ENCODE results near the gene SERPINA5.
"Not testable (repeated sequence)": the region's sequence is repeated elsewhere in the genome, so short reads cannot be mapped to it uniquely, and the experiment has no call there.

SERPINA5 gene

DNA sequence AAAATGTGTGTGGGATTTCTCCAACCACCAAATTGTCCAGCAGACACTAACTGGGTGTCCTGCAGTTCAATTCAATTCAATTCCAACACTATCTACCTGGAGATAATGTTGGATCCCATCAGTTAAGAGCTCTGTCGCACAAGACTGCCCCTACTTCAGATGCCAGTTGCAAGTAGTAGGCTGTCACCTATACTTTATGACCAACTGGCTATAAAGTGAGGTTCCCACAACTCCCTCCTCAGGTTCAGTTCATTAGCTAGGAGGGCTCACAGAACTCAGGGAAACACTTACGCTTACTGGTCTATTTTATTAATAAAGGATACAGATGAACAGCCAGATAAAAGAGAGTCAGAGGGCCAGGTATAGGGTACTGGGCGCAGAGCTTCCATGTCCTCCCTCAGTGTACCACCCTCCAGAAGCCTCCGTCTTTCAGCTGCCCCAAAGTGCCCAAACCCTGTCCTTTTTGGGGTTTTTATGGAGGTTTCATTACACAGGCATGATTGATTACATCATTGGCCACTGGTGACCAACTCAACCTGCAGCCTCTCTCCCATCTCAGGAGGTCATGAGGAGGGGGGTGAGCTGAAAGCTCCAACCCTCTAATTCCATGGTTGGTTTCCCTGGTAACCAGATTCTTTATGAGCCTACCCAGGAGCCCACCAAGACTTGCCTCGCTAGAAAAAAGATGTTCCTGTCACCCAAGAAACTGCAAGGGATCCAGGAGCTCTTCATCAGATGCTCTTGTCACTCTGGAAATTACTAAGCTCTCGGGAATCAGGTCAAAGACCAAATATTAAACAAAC, 7.5 kb upstream of the SERPINA5 start:
- H3K4me2 ChIP-seq (ENCODE audit: low read depth, low read length) = no peak overlapping the region
- DNase-seq = no peak
- H3K36me3 ChIP-seq (replicated peaks; ENCODE audit: insufficient read depth, low read length) = no peaks in the 10 kb centered on the region
- H4K20me1 ChIP-seq (ENCODE audit: insufficient read depth, low read length) = no peaks in the 10 kb centered on the region
- H3K27me3 ChIP-seq (replicated peaks; ENCODE audit: insufficient read depth, low read length) = no peaks in the 10 kb centered on the region
- H3K4me3 ChIP-seq (ENCODE audit: low read length) = no peak overlapping the region
- no peaks in the 10 kb centered on the region for H3K4me1 ChIP-seq (ENCODE audit: low read length)
- H3K9me2 ChIP-seq (replicated peaks; ENCODE audit: insufficient read depth, low read length) = no peaks in the 10 kb centered on the region
- H3K79me2 ChIP-seq (ENCODE audit: low read length) = no peaks in the 10 kb centered on the region
- no peak overlapping the region for H2AFZ ChIP-seq (ENCODE audit: low read length)
- TF ChIP-seq, protein P1, sequence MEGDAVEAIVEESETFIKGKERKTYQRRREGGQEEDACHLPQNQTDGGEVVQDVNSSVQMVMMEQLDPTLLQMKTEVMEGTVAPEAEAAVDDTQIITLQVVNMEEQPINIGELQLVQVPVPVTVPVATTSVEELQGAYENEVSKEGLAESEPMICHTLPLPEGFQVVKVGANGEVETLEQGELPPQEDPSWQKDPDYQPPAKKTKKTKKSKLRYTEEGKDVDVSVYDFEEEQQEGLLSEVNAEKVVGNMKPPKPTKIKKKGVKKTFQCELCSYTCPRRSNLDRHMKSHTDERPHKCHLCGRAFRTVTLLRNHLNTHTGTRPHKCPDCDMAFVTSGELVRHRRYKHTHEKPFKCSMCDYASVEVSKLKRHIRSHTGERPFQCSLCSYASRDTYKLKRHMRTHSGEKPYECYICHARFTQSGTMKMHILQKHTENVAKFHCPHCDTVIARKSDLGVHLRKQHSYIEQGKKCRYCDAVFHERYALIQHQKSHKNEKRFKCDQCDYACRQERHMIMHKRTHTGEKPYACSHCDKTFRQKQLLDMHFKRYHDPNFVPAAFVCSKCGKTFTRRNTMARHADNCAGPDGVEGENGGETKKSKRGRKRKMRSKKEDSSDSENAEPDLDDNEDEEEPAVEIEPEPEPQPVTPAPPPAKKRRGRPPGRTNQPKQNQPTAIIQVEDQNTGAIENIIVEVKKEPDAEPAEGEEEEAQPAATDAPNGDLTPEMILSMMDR (IDR thresholded peaks at IDR 0.05; ENCODE audit: low read length) = no peak
- TF ChIP-seq EZH2phosphoT487 (IDR thresholded peaks at IDR 0.05; ENCODE audit: low read length) = no peak
- no peak for TF ChIP-seq EZH2 (optimal IDR thresholded peaks at IDR 0.05; ENCODE audit: low read depth, low read length)
- no peak overlapping the region for H3K9ac ChIP-seq (ENCODE audit: low read length)
- H3K9me3 ChIP-seq (replicated peaks; ENCODE audit: insufficient read depth, low read length) = no peaks in the 10 kb centered on the region
- H3K27ac ChIP-seq (ENCODE audit: low read length) = no peak overlapping the region
- H3F3A ChIP-seq (ENCODE audit: insufficient read depth, low read length) = no peaks in the 10 kb centered on the region

DNA sequence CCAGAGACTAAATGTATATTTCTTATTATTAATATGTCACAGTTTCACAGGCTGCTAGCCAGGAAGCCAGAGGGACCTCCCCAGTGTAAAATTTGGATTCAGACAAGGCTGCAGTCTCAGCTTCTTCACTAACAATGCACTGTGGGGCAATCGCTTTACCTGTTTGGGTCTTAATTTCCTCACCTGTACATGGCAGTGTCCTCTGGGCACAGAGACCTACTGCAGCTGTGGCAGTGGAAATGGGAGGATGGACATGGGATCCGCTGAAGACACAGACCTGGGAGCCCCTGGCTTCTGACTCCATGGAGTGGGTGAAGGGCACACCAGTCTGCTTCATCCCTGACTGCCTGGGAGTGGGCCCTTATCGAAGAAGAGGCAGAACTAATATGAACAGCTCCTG, 6.9 kb upstream of the SERPINA5 start:
- no peak overlapping the region for H2AFZ ChIP-seq (ENCODE audit: low read length)
- no peak overlapping the region for H3K27ac ChIP-seq (ENCODE audit: low read length)
- no peak for DNase-seq
- H3K9me2 ChIP-seq (replicated peaks; ENCODE audit: insufficient read depth, low read length) = no peaks in the 10 kb centered on the region
- no peaks in the 10 kb centered on the region for H3F3A ChIP-seq (ENCODE audit: insufficient read depth, low read length)
- H3K4me2 ChIP-seq (ENCODE audit: low read depth, low read length) = no peak overlapping the region
- TF ChIP-seq, protein P1 (IDR thresholded peaks at IDR 0.05; ENCODE audit: low read length) = no peak
- TF ChIP-seq EZH2phosphoT487 (IDR thresholded peaks at IDR 0.05; ENCODE audit: low read length) = no peak
- no peak for TF ChIP-seq EZH2 (optimal IDR thresholded peaks at IDR 0.05; ENCODE audit: low read depth, low read length)
- no peaks in the 10 kb centered on the region for H3K4me1 ChIP-seq (ENCODE audit: low read length)
- H3K27me3 ChIP-seq (replicated peaks; ENCODE audit: insufficient read depth, low read length) = no peaks in the 10 kb centered on the region
- H4K20me1 ChIP-seq (ENCODE audit: insufficient read depth, low read length) = no peaks in the 10 kb centered on the region
- no peaks in the 10 kb centered on the region for H3K79me2 ChIP-seq (ENCODE audit: low read length)
- H3K36me3 ChIP-seq (replicated peaks; ENCODE audit: insufficient read depth, low read length) = no peaks in the 10 kb centered on the region
- no peak overlapping the region for H3K9ac ChIP-seq (ENCODE audit: low read length)
- H3K9me3 ChIP-seq (replicated peaks; ENCODE audit: insufficient read depth, low read length) = no peaks in the 10 kb centered on the region
- no peak overlapping the region for H3K4me3 ChIP-seq (ENCODE audit: low read length)

- H3K9me3 ChIP-seq (replicated peaks; ENCODE audit: insufficient read depth, low read length) = no peaks in the 10 kb centered on the region
- H3K36me3 ChIP-seq (replicated peaks; ENCODE audit: insufficient read depth, low read length) = no peaks in the 10 kb centered on the region
- no peaks in the 10 kb centered on the region for H3K4me1 ChIP-seq (ENCODE audit: low read length)
- H3K4me2 ChIP-seq (ENCODE audit: low read depth, low read length) = no peak overlapping the region
- no peaks in the 10 kb centered on the region for H3K27me3 ChIP-seq (replicated peaks; ENCODE audit: insufficient read depth, low read length)
- H3K79me2 ChIP-seq (ENCODE audit: low read length) = no peaks in the 10 kb centered on the region
- no peaks in the 10 kb centered on the region for H3F3A ChIP-seq (ENCODE audit: insufficient read depth, low read length)
- no peak for TF ChIP-seq EZH2phosphoT487 (IDR thresholded peaks at IDR 0.05; ENCODE audit: low read length)
- H2AFZ ChIP-seq (ENCODE audit: low read length) = no peak overlapping the region
- H3K9ac ChIP-seq (ENCODE audit: low read length) = no peak overlapping the region
- no peak overlapping the region for H3K27ac ChIP-seq (ENCODE audit: low read length)
- DNase-seq = no peak
- no peaks in the 10 kb centered on the region for H3K9me2 ChIP-seq (replicated peaks; ENCODE audit: insufficient read depth, low read length)
- H4K20me1 ChIP-seq (ENCODE audit: insufficient read depth, low read length) = no peaks in the 10 kb centered on the region
- no peak overlapping the region for H3K4me3 ChIP-seq (ENCODE audit: low read length)
Observed at GRCh38 chr14:94575730-94576585, 5.3 kb upstream of the SERPINA5 start.

DNA sequence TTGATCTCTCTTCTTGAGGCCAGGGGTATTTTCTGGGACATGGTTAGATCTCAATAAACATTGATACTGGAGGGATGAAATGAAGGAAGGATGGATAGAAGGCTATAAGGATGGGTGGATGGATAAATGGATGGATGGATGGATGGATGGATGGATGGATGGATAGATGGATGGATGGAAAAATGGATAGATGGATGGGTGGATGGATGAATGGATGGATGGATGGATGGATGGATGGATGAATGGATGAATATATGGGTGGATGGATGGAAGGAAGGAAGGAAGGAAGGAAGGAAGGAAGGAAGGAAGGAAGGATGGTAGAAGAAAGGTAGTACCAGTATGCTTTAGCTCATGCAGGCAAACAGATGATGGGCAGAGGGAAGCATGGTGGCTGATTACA, 3.8 kb upstream of the SERPINA5 start:
- H3K9me2 ChIP-seq (replicated peaks; ENCODE audit: insufficient read depth, low read length); H3K4me3 ChIP-seq (ENCODE audit: low read length); H3K4me2 ChIP-seq (ENCODE audit: low read depth, low read length); H3K79me2 ChIP-seq (ENCODE audit: low read length); H2AFZ ChIP-seq (ENCODE audit: low read length); H3F3A ChIP-seq (ENCODE audit: insufficient read depth, low read length); H3K9me3 ChIP-seq (replicated peaks; ENCODE audit: insufficient read depth, low read length); H4K20me1 ChIP-seq (ENCODE audit: insufficient read depth, low read length); H3K4me1 ChIP-seq (ENCODE audit: low read length); H3K36me3 ChIP-seq (replicated peaks; ENCODE audit: insufficient read depth, low read length); H3K27me3 ChIP-seq (replicated peaks; ENCODE audit: insufficient read depth, low read length); DNase-seq; H3K9ac ChIP-seq (ENCODE audit: low read length); H3K27ac ChIP-seq (ENCODE audit: low read length): not testable (repeated sequence)
